Ascending aorta (tissue), 2 donors: ENCODE results near the gene ARID3C. TPM values are rescaled to one million over a fixed set of nuclear protein-coding genes. Genes with fewer than 3 reads are reported as not detected.

ENCODE experiments used
- DNase-seq, 2 donors: peaks; one replicate each; pipeline ENCODE4 v3.0.0-alpha.2; 2019; ENCODE audit warnings: low spot score in 2 of 2
- H3K27ac ChIP-seq, 2 donors: fragments of 200-600 bp; sonication (generic); one replicate each; pipeline ENCODE4 v1.5.1; 2016 to 2017; ENCODE audit warnings: mild to moderate bottlenecking in 1 of 2
- H3K27me3 ChIP-seq: fragments of 200-600 bp; sonication (generic); one replicate; pipeline ENCODE4 v1.5.1; 2017
- H3K36me3 ChIP-seq, 2 donors: fragments of 200-600 bp; sonication (generic); one replicate each; pipeline ENCODE4 v1.5.1; 2016
- H3K4me1 ChIP-seq, 2 donors: fragments of 200-600 bp; sonication (generic); one replicate each; pipeline ENCODE4 v1.5.1; 2016 to 2017; ENCODE audit warnings: mild to moderate bottlenecking in 1 of 2
- H3K4me3 ChIP-seq, 2 donors: fragments of 200-600 bp; sonication (generic); one replicate each; pipeline ENCODE4 v1.5.1; 2016 to 2017; ENCODE audit warnings: mild to moderate bottlenecking in 1 of 2
- H3K9me3 ChIP-seq, 2 donors: fragments of 200-600 bp; sonication (generic); one replicate each; pipeline ENCODE4 v1.5.1; 2016
- intact Hi-C: fragments of 100-400 bp; cut with DNase I; formaldehyde crosslinking; loops from one replicate; pipeline ENCODE4 v1.15.1; 2023
- total RNA-seq: library from RNA; depleted of rRNA; stranded (reverse); fragments of >200 nt; gene quantifications from one replicate; pipeline ENCODE4 v1.1.0, GENCODE V29; 2016
- TF ChIP-seq, protein P1 (sequence below), 3 experiments: fragments of 200-600 bp in 2 of 3; fragments of 450-650 bp in 1 of 3; sonication (generic) in 2 of 3; IDR thresholded peaks; one replicate each; pipeline ENCODE4 v1.5.1; 2016 to 2019; ENCODE audit warnings: antibody characterized with exemption in 3 of 3, mild to moderate bottlenecking in 1 of 3, moderate library complexity in 1 of 3

Gene ARID3C
- total RNA-seq, 1 donor from 2014 or later = not detected

DNA sequence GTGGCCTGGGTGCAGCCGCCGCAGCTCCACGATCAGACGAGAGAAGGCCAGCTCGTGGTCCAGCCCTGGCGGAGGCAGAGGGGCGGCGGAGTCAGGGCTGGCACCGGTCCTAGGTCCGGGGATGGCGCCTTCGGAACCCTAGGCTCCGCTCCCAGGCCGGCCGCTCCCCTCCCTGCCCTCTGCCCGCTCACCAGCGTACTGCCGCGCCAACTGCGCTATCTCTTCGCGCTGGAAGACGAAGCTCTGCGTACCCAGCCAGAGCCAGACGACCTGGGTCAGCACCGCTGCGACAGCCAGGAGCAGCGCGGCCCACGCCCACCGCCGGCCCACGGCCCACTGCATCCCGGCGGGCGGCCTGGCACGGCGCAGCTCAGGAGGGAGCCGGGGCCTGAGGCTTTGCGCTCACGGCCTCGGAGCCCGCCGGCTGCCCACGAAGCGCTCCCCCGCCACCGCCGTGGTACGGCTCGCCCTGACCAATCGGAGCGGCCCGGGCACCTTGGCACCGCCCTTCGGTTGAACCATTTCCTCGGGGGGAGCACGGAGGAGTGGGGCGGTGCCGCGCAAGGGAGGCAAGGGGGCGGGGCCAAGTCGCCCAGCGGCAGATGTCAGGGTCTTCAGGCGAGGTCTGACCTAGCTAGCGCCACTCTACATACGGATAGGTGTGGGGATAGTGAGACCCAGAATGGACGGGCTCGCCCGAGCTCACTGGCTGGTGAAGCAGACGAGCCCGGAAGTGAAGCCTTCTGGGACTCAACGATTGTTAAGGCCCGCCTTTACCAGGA lies 8.7 kb upstream of the ARID3C start, which contains the start of gene SIGMAR1:
TSS of gene SIGMAR1 (minus strand) at position 432 of the 782 bp plus-strand sequence. CDS start at position 342, 90 bp downstream.
- H3K4me3 ChIP-seq = peak within 1 kb of the TSS; percentile 61 to 83
- intact Hi-C loops = loop anchor here (1.0 kb wide), 2 partner anchors 9 to 29 kb away; partner anchors contain the start of gene GALT

GRCh38 chr9:34636791-34637355 lies 8.0 kb upstream of the ARID3C start:
- Histone ChIP-seq H3K36me3 (no peaks in the 10 kb centered on the region), H3K9me3 (no peaks in the 10 kb centered on the region), H3K4me1 (peaks cover 0 to 13% of the 10 kb centered on the region in 2 donors), H3K4me3 (peak overlapping the region; percentile 61 to 83), H3K27me3 (no peaks in the 10 kb centered on the region), H3K27ac (peak overlapping the region; percentile 76 to 79)
- intact Hi-C loops = loop anchor here (1.0 kb wide), 2 partner anchors 9 to 29 kb away; partner anchors contain the start of gene GALT
- TF ChIP-seq, protein P1, sequence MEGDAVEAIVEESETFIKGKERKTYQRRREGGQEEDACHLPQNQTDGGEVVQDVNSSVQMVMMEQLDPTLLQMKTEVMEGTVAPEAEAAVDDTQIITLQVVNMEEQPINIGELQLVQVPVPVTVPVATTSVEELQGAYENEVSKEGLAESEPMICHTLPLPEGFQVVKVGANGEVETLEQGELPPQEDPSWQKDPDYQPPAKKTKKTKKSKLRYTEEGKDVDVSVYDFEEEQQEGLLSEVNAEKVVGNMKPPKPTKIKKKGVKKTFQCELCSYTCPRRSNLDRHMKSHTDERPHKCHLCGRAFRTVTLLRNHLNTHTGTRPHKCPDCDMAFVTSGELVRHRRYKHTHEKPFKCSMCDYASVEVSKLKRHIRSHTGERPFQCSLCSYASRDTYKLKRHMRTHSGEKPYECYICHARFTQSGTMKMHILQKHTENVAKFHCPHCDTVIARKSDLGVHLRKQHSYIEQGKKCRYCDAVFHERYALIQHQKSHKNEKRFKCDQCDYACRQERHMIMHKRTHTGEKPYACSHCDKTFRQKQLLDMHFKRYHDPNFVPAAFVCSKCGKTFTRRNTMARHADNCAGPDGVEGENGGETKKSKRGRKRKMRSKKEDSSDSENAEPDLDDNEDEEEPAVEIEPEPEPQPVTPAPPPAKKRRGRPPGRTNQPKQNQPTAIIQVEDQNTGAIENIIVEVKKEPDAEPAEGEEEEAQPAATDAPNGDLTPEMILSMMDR (IDR thresholded peaks at IDR 0.05) = no peak
- DNase-seq = peak in 1 of 2 donors; percentile 75

More for the DNA sequence above, 8.7 kb upstream of the ARID3C start, which contains the start of gene SIGMAR1:
- no peaks in the 10 kb centered on the region for H3K36me3 ChIP-seq
- H3K27ac ChIP-seq = peak within 1 kb of the TSS; percentile 76 to 79
- H3K27me3 ChIP-seq = no peaks in the 10 kb centered on the region
- peak; percentile 54 to 94 for DNase-seq
- peaks cover 0 to 13% of the 10 kb centered on the region in 2 donors for H3K4me1 ChIP-seq
- TF ChIP-seq, protein P1 (IDR thresholded peaks at IDR 0.05) = peak in 2 of 3 experiments; percentile 4 to 7
- H3K9me3 ChIP-seq = no peaks in the 10 kb centered on the region

DNA sequence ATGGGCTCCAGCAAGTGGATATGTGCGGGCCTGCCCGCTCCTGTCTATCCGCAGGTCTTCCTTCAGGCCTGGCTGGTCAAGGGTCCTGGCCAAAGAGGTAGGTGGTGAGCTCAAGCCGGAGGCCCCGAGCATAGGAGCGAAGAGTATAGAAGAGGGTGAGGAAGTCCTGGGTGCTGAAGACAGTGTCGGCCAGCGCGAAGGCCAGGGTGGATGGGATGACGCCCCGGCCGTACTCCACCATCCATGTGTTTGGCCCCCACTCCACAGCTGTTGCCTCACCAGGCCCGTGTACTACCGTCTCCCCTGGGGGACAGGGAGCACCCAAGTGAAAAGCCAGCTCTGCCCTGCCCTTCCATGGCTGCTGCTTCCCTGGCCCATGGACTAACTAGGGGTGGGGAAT lies 6.7 kb upstream of the ARID3C start:
- Histone ChIP-seq H3K27ac (no peak overlapping the region), H3K36me3 (no peaks in the 10 kb centered on the region), H3K4me1 (peaks cover 0 to 13% of the 10 kb centered on the region in 2 donors), H3K27me3 (no peaks in the 10 kb centered on the region), H3K9me3 (no peaks in the 10 kb centered on the region), H3K4me3 (no peak overlapping the region)
- DNase-seq = no peak
- TF ChIP-seq, protein P1 (IDR thresholded peaks at IDR 0.05) = no peak
- intact Hi-C loops = no loop called here

- intact Hi-C loops = loop anchor here (1.0 kb wide), 1 partner anchor 22 kb away; the partner anchor contains the start of gene RPP25L
- DNase-seq = no peak
- Histone ChIP-seq H3K4me1 (peaks cover 0 to 13% of the 10 kb centered on the region in 2 donors), H3K27me3 (no peaks in the 10 kb centered on the region), H3K4me3 (no peak overlapping the region), H3K9me3 (no peaks in the 10 kb centered on the region), H3K36me3 (no peaks in the 10 kb centered on the region), H3K27ac (no peak overlapping the region)
- TF ChIP-seq, protein P1 (IDR thresholded peaks at IDR 0.05) = no peak
Observed at GRCh38 chr9:34634551-34635248, 5.8 kb upstream of the ARID3C start.

- Histone ChIP-seq H3K4me3 (no peak overlapping the region), H3K27me3 (no peaks in the 10 kb centered on the region), H3K4me1 (peaks cover 2 to 16% of the 10 kb centered on the region in 2 donors), H3K27ac (no peak overlapping the region), H3K9me3 (no peaks in the 10 kb centered on the region), H3K36me3 (no peaks in the 10 kb centered on the region)
- TF ChIP-seq, protein P1 (IDR thresholded peaks at IDR 0.05) = peak; percentile 69 to 86 (median 78)
- intact Hi-C loops = loop anchor here (1.0 kb wide), 1 partner anchor 22 kb away; the partner anchor contains the start of gene RPP25L
- DNase-seq = no peak
Observed at GRCh38 chr9:34633851-34634550, 5.1 kb upstream of the ARID3C start.
